ENCODE results near the gene CARS1. TPM values are rescaled to one million over a fixed set of nuclear protein-coding genes. Genes with fewer than 3 reads are reported as not detected.

Gene CARS1
- total and polyA plus RNA-seq, 12 donors = 12.5 to 24.6 (median 15.9) TPM

DNA sequence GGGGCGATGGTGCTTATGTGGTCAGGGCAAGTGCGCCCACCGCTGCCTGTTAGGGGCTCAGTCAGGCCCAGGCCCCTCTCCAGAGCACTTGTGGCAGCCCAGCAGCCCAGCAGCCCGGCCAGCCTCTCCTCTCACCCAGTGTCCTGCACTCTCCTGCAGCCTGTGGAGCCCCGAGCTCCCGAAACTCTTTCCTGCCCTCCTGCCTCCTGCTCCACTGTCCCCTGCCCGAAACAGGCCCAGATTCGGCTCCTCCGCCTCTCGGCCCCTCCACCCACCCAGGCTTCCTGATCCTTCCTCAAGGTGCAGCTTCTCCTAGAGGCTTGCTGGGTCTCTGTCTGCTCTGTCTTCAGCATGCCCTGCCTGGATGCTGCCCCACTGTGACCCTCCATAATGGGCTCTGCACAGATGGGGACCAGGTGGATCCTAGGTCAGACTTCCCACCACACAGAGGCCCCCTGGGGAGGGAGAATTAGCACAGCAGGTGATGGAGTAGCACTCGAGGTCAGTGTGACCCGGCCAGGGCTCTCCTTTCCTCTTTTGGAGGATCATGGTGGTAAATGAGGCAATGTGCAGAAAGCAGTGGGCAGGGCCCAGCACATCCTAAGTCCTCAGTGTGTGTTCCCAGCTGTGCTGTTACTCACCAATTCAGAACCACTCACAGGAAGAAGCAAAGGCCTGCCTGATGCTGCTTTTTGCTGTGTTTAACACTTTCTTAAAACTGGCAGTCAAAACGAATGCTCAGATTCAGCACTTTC lies 46.5 kb downstream of the CARS1 start:
- intact Hi-C loops (cut with DNase I) = no loop called here

DNA sequence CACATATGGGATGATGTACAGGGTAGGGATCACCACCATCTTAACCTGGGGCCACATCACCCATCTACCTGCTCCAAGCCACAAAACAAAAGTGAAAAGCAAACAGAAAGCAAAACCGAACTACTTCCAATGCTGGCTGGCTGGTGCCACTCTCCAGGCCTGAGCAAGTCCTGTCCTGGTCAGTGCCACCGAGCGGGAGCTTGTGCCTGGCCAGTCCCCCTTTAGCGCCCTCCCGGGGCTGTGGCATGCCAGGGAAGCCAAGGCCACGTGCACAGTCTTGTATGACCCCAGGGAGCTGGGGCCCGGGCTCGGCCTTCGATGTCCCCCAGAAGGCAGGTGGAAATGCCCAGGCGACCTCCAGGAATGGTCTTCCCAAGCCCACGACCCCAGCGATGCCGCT lies 47.2 kb downstream of the CARS1 start:
- Histone ChIP-seq H3K27ac (no peak overlapping the region), H3K36me3 (peaks cover 0 to 100% (median 30%) of the 10 kb centered on the region in 9 donors), H3K27me3 (no peaks in the 10 kb centered on the region), H3K9me3 (no peaks in the 10 kb centered on the region), H3K4me3 (no peak overlapping the region), H3K4me1 (no peaks in the 10 kb centered on the region)
- 92 to 93% methylated on average over 13 of the region's 13 CpGs for WGBS, 2 donors
- ATAC-seq (no peak), DNase-seq (no peak)
- intact Hi-C loops (cut with DNase I) = no loop called here
- TF ChIP-seq, protein P1, sequence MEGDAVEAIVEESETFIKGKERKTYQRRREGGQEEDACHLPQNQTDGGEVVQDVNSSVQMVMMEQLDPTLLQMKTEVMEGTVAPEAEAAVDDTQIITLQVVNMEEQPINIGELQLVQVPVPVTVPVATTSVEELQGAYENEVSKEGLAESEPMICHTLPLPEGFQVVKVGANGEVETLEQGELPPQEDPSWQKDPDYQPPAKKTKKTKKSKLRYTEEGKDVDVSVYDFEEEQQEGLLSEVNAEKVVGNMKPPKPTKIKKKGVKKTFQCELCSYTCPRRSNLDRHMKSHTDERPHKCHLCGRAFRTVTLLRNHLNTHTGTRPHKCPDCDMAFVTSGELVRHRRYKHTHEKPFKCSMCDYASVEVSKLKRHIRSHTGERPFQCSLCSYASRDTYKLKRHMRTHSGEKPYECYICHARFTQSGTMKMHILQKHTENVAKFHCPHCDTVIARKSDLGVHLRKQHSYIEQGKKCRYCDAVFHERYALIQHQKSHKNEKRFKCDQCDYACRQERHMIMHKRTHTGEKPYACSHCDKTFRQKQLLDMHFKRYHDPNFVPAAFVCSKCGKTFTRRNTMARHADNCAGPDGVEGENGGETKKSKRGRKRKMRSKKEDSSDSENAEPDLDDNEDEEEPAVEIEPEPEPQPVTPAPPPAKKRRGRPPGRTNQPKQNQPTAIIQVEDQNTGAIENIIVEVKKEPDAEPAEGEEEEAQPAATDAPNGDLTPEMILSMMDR (IDR thresholded peaks at IDR 0.05) = no peak

More for the DNA sequence above, 46.5 kb downstream of the CARS1 start:
- no peaks in the 10 kb centered on the region for H3K9me3 ChIP-seq
- TF ChIP-seq, protein P1 (IDR thresholded peaks at IDR 0.05) = no peak
- no peak overlapping the region for H3K27ac ChIP-seq
- WGBS, 2 donors = 87 to 89% methylated on average over 13 of the region's 13 CpGs
- no peaks in the 10 kb centered on the region for H3K27me3 ChIP-seq
- DNase-seq = no peak
- H3K4me3 ChIP-seq = no peak overlapping the region
- no peaks in the 10 kb centered on the region for H3K4me1 ChIP-seq
- ATAC-seq = no peak
- peaks cover 0 to 100% (median 37%) of the 10 kb centered on the region in 9 donors for H3K36me3 ChIP-seq

DNA sequence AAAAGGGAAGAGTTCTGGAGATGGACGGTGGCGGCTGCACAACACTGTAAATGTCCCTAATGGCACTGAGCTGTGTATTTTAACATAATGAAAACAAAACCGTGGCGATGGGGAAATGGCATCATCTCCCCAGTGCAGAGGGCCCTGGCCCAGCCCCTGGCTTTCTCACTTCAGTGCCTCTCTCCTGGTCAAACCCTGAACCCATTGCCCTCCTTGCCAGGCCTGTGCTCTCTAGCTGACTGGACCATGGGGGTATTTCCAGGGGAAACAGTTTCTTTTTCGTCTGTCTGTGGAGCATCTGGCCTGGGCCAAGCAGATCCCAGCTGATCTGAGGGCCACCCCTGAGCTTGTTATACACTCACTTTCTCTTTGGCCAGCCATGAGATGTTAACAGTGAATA lies 47.7 kb downstream of the CARS1 start:
- DNase-seq (no peak), ATAC-seq (no peak)
- intact Hi-C loops (cut with DNase I) = no loop called here
- TF ChIP-seq, protein P1 (IDR thresholded peaks at IDR 0.05) = no peak
- Histone ChIP-seq H3K27ac (no peak overlapping the region), H3K9me3 (no peaks in the 10 kb centered on the region), H3K36me3 (peaks cover 0 to 100% (median 25%) of the 10 kb centered on the region in 9 donors), H3K27me3 (no peaks in the 10 kb centered on the region), H3K4me3 (no peak overlapping the region), H3K4me1 (no peaks in the 10 kb centered on the region)
- 70 to 75% methylated on average over 5 of the region's 5 CpGs for WGBS, 2 donors

- DNase-seq (no peak), ATAC-seq (no peak)
- Histone ChIP-seq H3K36me3 (peaks cover 0 to 100% (median 19%) of the 10 kb centered on the region in 9 donors), H3K9me3 (no peaks in the 10 kb centered on the region), H3K4me3 (no peak overlapping the region), H3K27ac (no peak overlapping the region), H3K4me1 (no peaks in the 10 kb centered on the region), H3K27me3 (no peaks in the 10 kb centered on the region)
- intact Hi-C loops (cut with DNase I) = no loop called here
- TF ChIP-seq, protein P1 (IDR thresholded peaks at IDR 0.05) = no peak
- 93 to 94% methylated on average over 9 of the region's 9 CpGs for WGBS, 2 donors
These were observed 48.4 kb downstream of the CARS1 start for GRCh38 chr11:3008746-3009336.
